NCI-H345 treated with DMSO at 0.1 percent for 48 hours (cell line): ENCODE measurements around the gene SLC26A1.

Source experiments
- DNase-seq: peaks from one replicate; lab custom pipeline; 2025; ENCODE audit not compliant: unreplicated experiment; lab: John Stamatoyannopoulos, UW

Gene SLC26A1

GRCh38 chr4:1029529-1029928 is 36.3 kb upstream of the SLC26A1 start:
- no peak for DNase-seq

GRCh38 chr4:1028574-1029220 is 35.5 kb upstream of the SLC26A1 start:
- no peak for DNase-seq

- DNase-seq = no peak
Observed at GRCh38 chr4:1027915-1028238, 34.7 kb upstream of the SLC26A1 start.

GRCh38 chr4:1027219-1027914 is 34.2 kb upstream of the SLC26A1 start:
- DNase-seq = no peak

GRCh38 chr4:1026115-1026514 is 32.9 kb upstream of the SLC26A1 start:
- no peak for DNase-seq

- no peak for DNase-seq
Observed at GRCh38 chr4:1024882-1025545, 31.8 kb upstream of the SLC26A1 start.

GRCh38 chr4:1023895-1024740 is 30.9 kb upstream of the SLC26A1 start:
- DNase-seq = no peak

GRCh38 chr4:1023075-1023640 is 30.0 kb upstream of the SLC26A1 start:
- DNase-seq = no peak

- no peak for DNase-seq
Observed at GRCh38 chr4:1022739-1023066, 29.5 kb upstream of the SLC26A1 start.

- DNase-seq = no peak
Observed at GRCh38 chr4:1022051-1022738, 29.0 kb upstream of the SLC26A1 start.

- no peak for DNase-seq
Observed at GRCh38 chr4:1021386-1022050, 28.3 kb upstream of the SLC26A1 start.

- DNase-seq = no peak
Observed at GRCh38 chr4:1019729-1020470, 26.7 kb upstream of the SLC26A1 start.

- DNase-seq = no peak
Observed at GRCh38 chr4:1019320-1019719, 26.1 kb upstream of the SLC26A1 start.

GRCh38 chr4:1018147-1019020 is 25.2 kb upstream of the SLC26A1 start:
- DNase-seq = no peak

GRCh38 chr4:1017706-1018105 is 24.5 kb upstream of the SLC26A1 start:
- DNase-seq = no peak

- DNase-seq = no peak
Observed at GRCh38 chr4:1017211-1017610, 24.0 kb upstream of the SLC26A1 start.

- DNase-seq = no peak
Observed at GRCh38 chr4:1015746-1016145, 22.5 kb upstream of the SLC26A1 start.

GRCh38 chr4:1015179-1015578 is 22.0 kb upstream of the SLC26A1 start:
- DNase-seq = no peak
